H1 (cell line): ENCODE data around the gene LHX8.

Experiments
- CREB1 ChIP-seq: IDR thresholded peaks from 2 replicates; pipeline ENCODE4 v1.6.1; 2012; ENCODE audit warnings: inconsistent platforms
- GTF2F1 ChIP-seq: IDR thresholded peaks from 2 replicates; pipeline ENCODE4 v1.6.1; 2012; ENCODE audit warnings: low read depth, low read length, improper control_type of control experiment, borderline replicate concordance
- POLR2A ChIP-seq, 2 experiments: IDR thresholded peaks; 1 replicate in 1 of 2; 2 replicates in 1 of 2; pipeline ENCODE4 v1.6.1; 2011; ENCODE audit warnings: low read depth in 2 of 2, low read length in 2 of 2, mild to moderate bottlenecking in 2 of 2; ENCODE audit errors: control extremely low read depth in 1 of 2
- RFX5 ChIP-seq: IDR thresholded peaks from 2 replicates; pipeline ENCODE4 v1.6.1; 2011; ENCODE audit warnings: low read depth, low read length, improper control_type of control experiment, borderline replicate concordance
- RXRA ChIP-seq: IDR thresholded peaks from 2 replicates; pipeline ENCODE4 v1.6.1; 2011; ENCODE audit warnings: low read depth, mild to moderate bottlenecking, low read length, moderate library complexity; ENCODE audit not compliant: insufficient read depth
- SUZ12 ChIP-seq: fragments of 200-600 bp; sonication (generic); IDR thresholded peaks from 2 replicates; pipeline ENCODE4 v1.6.1; 2012; ENCODE audit warnings: mild to moderate bottlenecking, inconsistent platforms, low read length, moderate library complexity, mixed read lengths
- TEAD4 ChIP-seq: IDR thresholded peaks from 2 replicates; pipeline ENCODE4 v1.6.1; 2012; ENCODE audit warnings: low read depth, low read length, inconsistent platforms, mixed read lengths
- ZNF274 ChIP-seq: IDR thresholded peaks from 2 replicates; pipeline ENCODE4 v1.7.0; 2012; ENCODE audit warnings: low read length, borderline replicate concordance; ENCODE audit errors: extremely low read depth
- TF ChIP-seq, protein P1 (sequence below), 3 experiments: IDR thresholded peaks; 1 replicate in 2 of 3; 2 replicates in 1 of 3; pipeline versions ENCODE4 v1.5.1 to v1.6.1; 2011; ENCODE audit warnings: low read length in 3 of 3, mild to moderate bottlenecking in 3 of 3, inconsistent platforms in 2 of 3, low read depth in 1 of 3, moderate library complexity in 1 of 3; ENCODE audit not compliant: insufficient read depth in 1 of 3; ENCODE audit errors: control extremely low read depth in 1 of 3

DNA sequence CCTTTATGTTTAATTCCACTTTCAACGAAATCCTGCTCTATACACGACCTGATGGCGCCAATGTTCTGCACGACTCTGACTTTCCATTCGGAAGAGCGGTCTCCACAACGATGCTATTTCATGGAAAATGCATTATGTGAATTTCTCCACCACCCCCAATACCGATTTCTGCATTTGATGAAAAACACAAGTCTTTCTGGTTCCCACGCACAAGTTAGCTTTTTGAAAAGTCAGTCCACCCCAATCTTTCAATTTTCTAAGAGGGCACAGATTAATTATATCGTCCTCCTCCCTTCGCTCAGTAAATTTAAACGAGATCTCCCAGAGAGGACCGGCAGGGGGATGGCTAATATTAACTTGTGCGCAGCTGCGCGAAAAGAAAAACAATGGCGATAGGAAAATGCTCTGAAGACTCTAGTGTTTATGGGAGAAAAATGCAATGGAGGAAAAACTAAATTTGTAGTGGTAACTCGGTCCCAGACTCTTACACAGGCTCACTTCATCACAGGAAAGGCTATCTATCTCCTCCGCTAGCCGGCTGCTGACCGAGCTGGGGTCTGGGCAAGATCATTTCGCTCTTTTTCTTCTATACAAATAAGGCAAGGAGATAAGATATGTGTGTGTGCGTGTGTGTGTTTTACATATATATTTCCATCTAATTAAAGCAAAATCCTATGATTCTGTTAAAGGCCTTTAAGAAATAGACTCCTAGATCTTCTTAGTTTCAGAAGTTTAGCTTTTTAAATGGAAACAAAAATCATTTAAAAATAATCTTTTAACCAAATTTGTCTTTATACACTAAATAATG lies 1.2 kb upstream of the LHX8 start:
- TF ChIP-seq CREB1 (no peak), POLR2A (IDR thresholded peaks at IDR 0.05; ENCODE audit: control extremely low read depth in 1 of 2, low read depth in 2 of 2, low read length in 2 of 2) (no peak), ZNF274 (no peak), RXRA (no peak), GTF2F1 (no peak), RFX5 (no peak), TEAD4 (no peak), SUZ12 (peak; percentile 94)
- TF ChIP-seq, protein P1, sequence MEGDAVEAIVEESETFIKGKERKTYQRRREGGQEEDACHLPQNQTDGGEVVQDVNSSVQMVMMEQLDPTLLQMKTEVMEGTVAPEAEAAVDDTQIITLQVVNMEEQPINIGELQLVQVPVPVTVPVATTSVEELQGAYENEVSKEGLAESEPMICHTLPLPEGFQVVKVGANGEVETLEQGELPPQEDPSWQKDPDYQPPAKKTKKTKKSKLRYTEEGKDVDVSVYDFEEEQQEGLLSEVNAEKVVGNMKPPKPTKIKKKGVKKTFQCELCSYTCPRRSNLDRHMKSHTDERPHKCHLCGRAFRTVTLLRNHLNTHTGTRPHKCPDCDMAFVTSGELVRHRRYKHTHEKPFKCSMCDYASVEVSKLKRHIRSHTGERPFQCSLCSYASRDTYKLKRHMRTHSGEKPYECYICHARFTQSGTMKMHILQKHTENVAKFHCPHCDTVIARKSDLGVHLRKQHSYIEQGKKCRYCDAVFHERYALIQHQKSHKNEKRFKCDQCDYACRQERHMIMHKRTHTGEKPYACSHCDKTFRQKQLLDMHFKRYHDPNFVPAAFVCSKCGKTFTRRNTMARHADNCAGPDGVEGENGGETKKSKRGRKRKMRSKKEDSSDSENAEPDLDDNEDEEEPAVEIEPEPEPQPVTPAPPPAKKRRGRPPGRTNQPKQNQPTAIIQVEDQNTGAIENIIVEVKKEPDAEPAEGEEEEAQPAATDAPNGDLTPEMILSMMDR (IDR thresholded peaks at IDR 0.05; ENCODE audit: control extremely low read depth in 1 of 3, insufficient read depth in 1 of 3, low read depth in 1 of 3, low read length in 3 of 3): no peak
